ENCODE measurements around the gene TGFBRAP1.
"Not testable (repeated sequence)": the region's sequence is repeated elsewhere in the genome, so short reads cannot be mapped to it uniquely, and the experiment has no call there.

The TGFBRAP1 gene

GRCh38 chr2:105357122-105357521 is 27.6 kb upstream of the TGFBRAP1 start:
- DNase-seq: no peak

- no peak for DNase-seq
Observed at GRCh38 chr2:105344704-105345345, 15.3 kb upstream of the TGFBRAP1 start.

GRCh38 chr2:105339414-105339813 is 9.9 kb upstream of the TGFBRAP1 start:
- DNase-seq: no peak

GRCh38 chr2:105338020-105338385 is 8.5 kb upstream of the TGFBRAP1 start:
- no peak for DNase-seq

- DNase-seq: peak; percentile 10
Observed at GRCh38 chr2:105337122-105338019, 7.8 kb upstream of the TGFBRAP1 start, which contains the start of gene C2orf49. Gene C2orf49, plus strand, starts transcription at chr2:105337540. Its CDS starts 48 bp downstream, at chr2:105337588.

GRCh38 chr2:105336786-105337121 is 7.2 kb upstream of the TGFBRAP1 start:
- no peak for DNase-seq

- DNase-seq: no peak
Observed at GRCh38 chr2:105335469-105335868, 5.9 kb upstream of the TGFBRAP1 start.

GRCh38 chr2:105334211-105334610 is 4.7 kb upstream of the TGFBRAP1 start:
- no peak for DNase-seq

GRCh38 chr2:105330681-105331375 is 1.3 kb upstream of the TGFBRAP1 start:
- no peak for DNase-seq

- no peak for DNase-seq
Observed at GRCh38 chr2:105329197-105329554, 359 bp downstream of the TGFBRAP1 start.

GRCh38 chr2:105328281-105329196 is 996 bp downstream of the TGFBRAP1 start:
- no peak for DNase-seq

- no peak for DNase-seq
Observed at GRCh38 chr2:105327690-105328089, 1.8 kb downstream of the TGFBRAP1 start.

- not testable (repeated sequence) for DNase-seq
Observed at GRCh38 chr2:105327271-105327670, 2.3 kb downstream of the TGFBRAP1 start.

GRCh38 chr2:105325389-105325963 is 4.1 kb downstream of the TGFBRAP1 start:
- DNase-seq: no peak

GRCh38 chr2:105324732-105325131 is 4.8 kb downstream of the TGFBRAP1 start:
- DNase-seq: no peak

GRCh38 chr2:105324101-105324500 is 5.4 kb downstream of the TGFBRAP1 start:
- no peak for DNase-seq

GRCh38 chr2:105323111-105323510 is 6.4 kb downstream of the TGFBRAP1 start:
- DNase-seq: no peak

GRCh38 chr2:105321875-105322646 is 7.5 kb downstream of the TGFBRAP1 start:
- no peak for DNase-seq

GRCh38 chr2:105320651-105321215 is 8.8 kb downstream of the TGFBRAP1 start:
- DNase-seq: no peak

- DNase-seq: no peak
Observed at GRCh38 chr2:105317937-105318336, 11.6 kb downstream of the TGFBRAP1 start.

GRCh38 chr2:105315314-105315713 is 14.2 kb downstream of the TGFBRAP1 start:
- no peak for DNase-seq
